Gastroesophageal sphincter (tissue), 3 donors: ENCODE measurements around the gene UROC1.

Experiments
- CTCF ChIP-seq, 4 experiments: fragments of 200-600 bp in 2 of 4; fragments of 450-650 bp in 2 of 4; sonication (generic) in 1 of 4; IDR thresholded peaks; one replicate each; pipeline ENCODE4 v1.5.1; 2017 to 2019; ENCODE audit warnings: antibody characterized with exemption in 4 of 4, mild to moderate bottlenecking in 2 of 4, moderate library complexity in 2 of 4
- EP300 ChIP-seq: sonication (generic); formaldehyde crosslinking; IDR thresholded peaks from one replicate; pipeline ENCODE4 v1.6.1; 2017; ENCODE audit warnings: antibody characterized with exemption, mild to moderate bottlenecking
- POLR2A ChIP-seq, 2 donors: fragments of 450-650 bp; IDR thresholded peaks; one replicate each; pipeline ENCODE4 v1.6.1; 2017; ENCODE audit warnings: antibody characterized with exemption in 2 of 2, mild to moderate bottlenecking in 2 of 2, moderate library complexity in 1 of 2
- POLR2AphosphoS5 ChIP-seq: sonication (generic); formaldehyde crosslinking; IDR thresholded peaks from one replicate; pipeline ENCODE4 v1.6.1; 2017; ENCODE audit warnings: antibody characterized with exemption

GRCh38 chr3:126463521-126463920 lies 54.1 kb downstream of the UROC1 start:
- TF ChIP-seq EP300 (no peak), CTCF (IDR thresholded peaks at IDR 0.05) (no peak), POLR2A (IDR thresholded peaks at IDR 0.05) (no peak), POLR2AphosphoS5 (no peak)
